ENCODE measurements around the gene GLRA1. TPM values are rescaled to one million over a fixed set of nuclear protein-coding genes. Genes with fewer than 3 reads are reported as not detected.
A peak's percentile ranks its signal among the peaks of the same experiment; 100 is the strongest.

GLRA1 gene
- total and polyA plus RNA-seq, 2 of the 4 experiments (the other 2 are of a cell fraction) = not detected

GRCh38 chr5:151950706-151951105 lies 26.1 kb upstream of the GLRA1 start:
- H3K23ac ChIP-seq (ENCODE audit: low read depth, low read length) = no peak overlapping the region
- H3K4ac ChIP-seq (ENCODE audit: low read depth, low read length) = no peak overlapping the region
- no peak overlapping the region for H3K14ac ChIP-seq (replicated peaks; ENCODE audit: low read depth, low read length)
- H3K36me3 ChIP-seq (ENCODE audit: control insufficient read depth, insufficient read depth, low read length) = no peaks in the 10 kb centered on the region
- no peaks in the 10 kb centered on the region for H3K4me1 ChIP-seq (ENCODE audit: control insufficient read depth, insufficient read depth, low read length)
- no peak overlapping the region for H2BK15ac ChIP-seq (ENCODE audit: low read depth, low read length)
- DNase-seq (no peak), ATAC-seq (ENCODE audit: low read depth) (no peak)
- no peak overlapping the region for H3K9ac ChIP-seq (ENCODE audit: low read depth, low read length)
- H3K27me3 ChIP-seq (ENCODE audit: control insufficient read depth, insufficient read depth, low read length) = no peaks in the 10 kb centered on the region
- CTCF ChIA-PET = no interaction called here
- POLR2A ChIA-PET (ENCODE audit: unreplicated experiment) = no interaction called here
- BruUV-seq (replicated peaks) = no TSS peak
- in situ Hi-C loops (cut with MboI; ENCODE audit: low sequenced_read_pairs) = no loop called here
- H3K56ac ChIP-seq (ENCODE audit: extremely low read depth, insufficient read depth, low read length) = no peak overlapping the region
- no peak for TF ChIP-seq POLR2A (IDR thresholded peaks at IDR 0.05; ENCODE audit: low read depth, low read length)
- no peak for TF ChIP-seq MAFK (IDR thresholded peaks at IDR 0.05; ENCODE audit: low read depth, low read length)
- TF ChIP-seq CTCF (conservative IDR thresholded peaks at IDR 0.05; ENCODE audit: low read depth, low read length) = no peak
- TF ChIP-seq CHD1 (IDR thresholded peaks at IDR 0.05; ENCODE audit: low read depth, low read length) = no peak
- H2AK9ac ChIP-seq (replicated peaks; ENCODE audit: low read depth, low read length, poor library complexity) = no peak overlapping the region
- H3K4me2 ChIP-seq (ENCODE audit: low read depth, low read length) = no peak overlapping the region
- no peak overlapping the region for H4K5ac ChIP-seq (ENCODE audit: low read depth, low read length)
- no peak overlapping the region for H3K27ac ChIP-seq (ENCODE audit: insufficient read depth, low read length)
- peak overlapping the region; percentile 27 for H2AFZ ChIP-seq (replicated peaks; ENCODE audit: low read length, poor library complexity)
- no peak overlapping the region for H4K91ac ChIP-seq (ENCODE audit: insufficient read depth, low read depth, low read length)
- H3K9me1 ChIP-seq (ENCODE audit: insufficient read depth, low read length) = no peaks in the 10 kb centered on the region
- H3K4me3 ChIP-seq (ENCODE audit: insufficient read depth, low read depth, low read length) = no peak overlapping the region
- H3K9me3 ChIP-seq (ENCODE audit: control insufficient read depth, insufficient read depth, low read length) = no peaks in the 10 kb centered on the region
- no peak overlapping the region for H3K18ac ChIP-seq (ENCODE audit: low read depth, low read length)
- H2AK5ac ChIP-seq (ENCODE audit: low read depth, low read length) = no peak overlapping the region
- no peaks in the 10 kb centered on the region for H4K20me1 ChIP-seq (ENCODE audit: insufficient read depth, low read length)
- H3K79me1 ChIP-seq (ENCODE audit: low read depth in 1 of 2, low read length in 2 of 2) = no peaks in the 10 kb centered on the region
- H2BK5ac ChIP-seq (ENCODE audit: low read depth, low read length, poor library complexity, severe bottlenecking) = no peak overlapping the region
- H2BK120ac ChIP-seq (ENCODE audit: low read depth, low read length) = no peak overlapping the region
- H4K8ac ChIP-seq (ENCODE audit: low read depth in 2 of 2, low read length in 2 of 2) = no peak overlapping the region
- WGBS, 2 experiments (ENCODE audit: extremely low coverage in 2 of 2, insufficient read length in 1 of 2) = no CpG with 5 or more reads among the region's 9 CpGs
- dilution Hi-C loops (cut with HindIII; ENCODE audit: low sequenced_read_pairs, unreplicated experiment) = no loop called here
- intact Hi-C loops (cut with micrococcal nuclease) = no loop called here
- no peak overlapping the region for H2BK20ac ChIP-seq (ENCODE audit: low read depth, low read length)
